K562 (cell line): Measurements from ENCODE around the gene TMEM214. TPM values are rescaled to one million over a fixed set of nuclear protein-coding genes. Genes with fewer than 3 reads are reported as not detected.

Experiments used
- ARNT ChIP-seq, 2 experiments: fragments of 450-650 bp; IDR thresholded peaks; 2 replicates each; pipeline ENCODE4 v1.6.1; 2016; ENCODE audit warnings: mild to moderate bottlenecking in 1 of 2
- FOXA1 ChIP-seq: fragments of 450-650 bp; IDR thresholded peaks from 2 replicates; pipeline ENCODE4 v1.6.1; 2016; ENCODE audit warnings: mild to moderate bottlenecking, borderline replicate concordance
- FOXM1 ChIP-seq, 2 experiments: fragments of 450-650 bp in 1 of 2; sonication (generic) in 1 of 2; formaldehyde crosslinking in 1 of 2; IDR thresholded peaks; 2 replicates each; pipeline versions ENCODE4 v1.6.1 to v1.9.0; 2017 to 2022; ENCODE audit warnings: low read depth in 2 of 2, mild to moderate bottlenecking in 2 of 2, missing genetic modification reagents in 1 of 2, moderate library complexity in 1 of 2
- MCM2 ChIP-seq: fragments of 450-650 bp; IDR thresholded peaks from 2 replicates; pipeline ENCODE4 v1.6.1; 2017; ENCODE audit warnings: low read depth, mild to moderate bottlenecking
- MED1 ChIP-seq: sonication (generic); formaldehyde crosslinking; IDR thresholded peaks from 2 replicates; pipeline ENCODE4 v1.8.1; 2023; ENCODE audit warnings: missing genetic modification reagents, borderline replicate concordance
- NR3C1 ChIP-seq: sonication (generic); formaldehyde crosslinking; IDR thresholded peaks from 2 replicates; pipeline ENCODE4 v1.8.1; 2022; ENCODE audit warnings: missing genetic modification reagents
- PTTG1 ChIP-seq: fragments of 450-650 bp; IDR thresholded peaks from 2 replicates; pipeline ENCODE4 v1.6.1; 2016; ENCODE audit warnings: low read depth, mild to moderate bottlenecking, missing genetic modification characterization, missing compliant biosample characterization
- TAF15 ChIP-seq: fragments of 200-400 bp; formaldehyde crosslinking; IDR thresholded peaks from 2 replicates; pipeline ENCODE4 v1.6.1; 2017; ENCODE audit warnings: mild to moderate bottlenecking, low read depth, low read length, moderate library complexity
- ZBTB7A ChIP-seq: IDR thresholded peaks from 2 replicates; pipeline ENCODE4 v1.6.1; 2011; ENCODE audit warnings: low read depth, mild to moderate bottlenecking, low read length, moderate library complexity, borderline replicate concordance; ENCODE audit not compliant: control insufficient read depth
- ZNF263 ChIP-seq: sonication (generic); formaldehyde crosslinking; IDR thresholded peaks from 2 replicates; pipeline ENCODE4 v1.8.0; 2022; ENCODE audit warnings: mild to moderate bottlenecking, missing genetic modification reagents, borderline replicate concordance
- polyA plus RNA-seq, 8 experiments: library from polyadenylated mRNA; depleted of rRNA in 4 of 8; stranded (reverse) in 5 of 8; unstranded in 3 of 8; fragments of >200 nt; fragmentation: Nextera tagmentation in 2 of 8; fragmentation: Illumina TruSeq in 1 of 8; extraction: Ambion mirVana in 2 of 8; extraction: Trizol in 1 of 8; gene quantifications; 2 replicates each; pipeline versions ENCODE4 v1.2.1 to v1.2.3, GENCODE V29; 2011 to 2014; ENCODE audit warnings: inconsistent platforms in 1 of 8, missing spikeins in 1 of 8
- total RNA-seq, 7 experiments: library from RNA; depleted of rRNA in 6 of 7; stranded (reverse); fragments of >200 nt in 6 of 7; fragmentation: Illumina TruSeq in 2 of 7; extraction: Trizol in 2 of 7; gene quantifications; 2 replicates each; pipeline versions ENCODE4 v1.2.1 to v1.2.3, GENCODE V29; 2011 to 2021; ENCODE audit warnings: low replicate concordance in 1 of 7
- TF ChIP-seq, protein P1 (sequence below): fragments of 450-650 bp; IDR thresholded peaks from 2 replicates; pipeline ENCODE4 v1.6.1; 2014; ENCODE audit warnings: low read depth, mild to moderate bottlenecking, moderate library complexity, borderline replicate concordance
- TF ChIP-seq, protein P2 (sequence below), 2 experiments: IDR thresholded peaks; 2 replicates each; pipeline ENCODE4 v1.6.1; 2012; ENCODE audit warnings: improper control_type of control experiment in 2 of 2, low read depth in 2 of 2, low read length in 2 of 2, borderline replicate concordance in 1 of 2
- TF ChIP-seq, protein P3 (sequence below): sonication (generic); formaldehyde crosslinking; IDR thresholded peaks from 2 replicates; pipeline ENCODE4 v1.8.0; 2022; ENCODE audit warnings: mild to moderate bottlenecking, missing genetic modification reagents, borderline replicate concordance
- TF ChIP-seq, protein P4 (sequence below): fragments of 450-650 bp; IDR thresholded peaks from 2 replicates; pipeline ENCODE4 v1.6.1; 2016; ENCODE audit warnings: mild to moderate bottlenecking

TMEM214 gene
- total and polyA plus RNA-seq, 9 of the 15 experiments (the other 6 are each of a cell fraction or from before 2014, with no cell fraction given), result 11.4 to 81.4 (median 44.1) TPM

GRCh38 chr2:27071277-27071989 is 38.7 kb downstream of the TMEM214 start, which contains the start of gene OST4 (continued):
- TF ChIP-seq, protein P1, sequence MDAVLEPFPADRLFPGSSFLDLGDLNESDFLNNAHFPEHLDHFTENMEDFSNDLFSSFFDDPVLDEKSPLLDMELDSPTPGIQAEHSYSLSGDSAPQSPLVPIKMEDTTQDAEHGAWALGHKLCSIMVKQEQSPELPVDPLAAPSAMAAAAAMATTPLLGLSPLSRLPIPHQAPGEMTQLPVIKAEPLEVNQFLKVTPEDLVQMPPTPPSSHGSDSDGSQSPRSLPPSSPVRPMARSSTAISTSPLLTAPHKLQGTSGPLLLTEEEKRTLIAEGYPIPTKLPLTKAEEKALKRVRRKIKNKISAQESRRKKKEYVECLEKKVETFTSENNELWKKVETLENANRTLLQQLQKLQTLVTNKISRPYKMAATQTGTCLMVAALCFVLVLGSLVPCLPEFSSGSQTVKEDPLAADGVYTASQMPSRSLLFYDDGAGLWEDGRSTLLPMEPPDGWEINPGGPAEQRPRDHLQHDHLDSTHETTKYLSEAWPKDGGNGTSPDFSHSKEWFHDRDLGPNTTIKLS, result peak; percentile 92
- TF ChIP-seq ZNF263 (CRISPR knock-in tag) (peak; percentile 11; the same call in 1 of the 2 replicates), ZBTB7A (peak; percentile 59; the same call in 1 of the 2 replicates), FOXM1 (IDR thresholded peaks at IDR 0.05; ENCODE audit: low read depth) (no peak), FOXM1 (CRISPR knock-in tag; IDR thresholded peaks at IDR 0.05; ENCODE audit: low read depth) (0 out of 2 replicates have a peak, but pooled peaks have one; percentile 74), TAF15 (no peak), MCM2 (no peak), MED1 (CRISPR knock-in tag) (no peak), FOXA1 (no peak), ARNT (IDR thresholded peaks at IDR 0.05) (no peak), PTTG1 (tag) (no peak), NR3C1 (no peak)
- TF ChIP-seq, protein P2, sequence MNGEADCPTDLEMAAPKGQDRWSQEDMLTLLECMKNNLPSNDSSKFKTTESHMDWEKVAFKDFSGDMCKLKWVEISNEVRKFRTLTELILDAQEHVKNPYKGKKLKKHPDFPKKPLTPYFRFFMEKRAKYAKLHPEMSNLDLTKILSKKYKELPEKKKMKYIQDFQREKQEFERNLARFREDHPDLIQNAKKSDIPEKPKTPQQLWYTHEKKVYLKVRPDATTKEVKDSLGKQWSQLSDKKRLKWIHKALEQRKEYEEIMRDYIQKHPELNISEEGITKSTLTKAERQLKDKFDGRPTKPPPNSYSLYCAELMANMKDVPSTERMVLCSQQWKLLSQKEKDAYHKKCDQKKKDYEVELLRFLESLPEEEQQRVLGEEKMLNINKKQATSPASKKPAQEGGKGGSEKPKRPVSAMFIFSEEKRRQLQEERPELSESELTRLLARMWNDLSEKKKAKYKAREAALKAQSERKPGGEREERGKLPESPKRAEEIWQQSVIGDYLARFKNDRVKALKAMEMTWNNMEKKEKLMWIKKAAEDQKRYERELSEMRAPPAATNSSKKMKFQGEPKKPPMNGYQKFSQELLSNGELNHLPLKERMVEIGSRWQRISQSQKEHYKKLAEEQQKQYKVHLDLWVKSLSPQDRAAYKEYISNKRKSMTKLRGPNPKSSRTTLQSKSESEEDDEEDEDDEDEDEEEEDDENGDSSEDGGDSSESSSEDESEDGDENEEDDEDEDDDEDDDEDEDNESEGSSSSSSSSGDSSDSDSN (IDR thresholded peaks at IDR 0.05; ENCODE audit: borderline replicate concordance in 1 of 2, low read depth in 2 of 2, low read length in 2 of 2), result peak in 1 of 2 experiments; percentile 8; a peak in 1 of 4 replicates
- TF ChIP-seq, protein P3, sequence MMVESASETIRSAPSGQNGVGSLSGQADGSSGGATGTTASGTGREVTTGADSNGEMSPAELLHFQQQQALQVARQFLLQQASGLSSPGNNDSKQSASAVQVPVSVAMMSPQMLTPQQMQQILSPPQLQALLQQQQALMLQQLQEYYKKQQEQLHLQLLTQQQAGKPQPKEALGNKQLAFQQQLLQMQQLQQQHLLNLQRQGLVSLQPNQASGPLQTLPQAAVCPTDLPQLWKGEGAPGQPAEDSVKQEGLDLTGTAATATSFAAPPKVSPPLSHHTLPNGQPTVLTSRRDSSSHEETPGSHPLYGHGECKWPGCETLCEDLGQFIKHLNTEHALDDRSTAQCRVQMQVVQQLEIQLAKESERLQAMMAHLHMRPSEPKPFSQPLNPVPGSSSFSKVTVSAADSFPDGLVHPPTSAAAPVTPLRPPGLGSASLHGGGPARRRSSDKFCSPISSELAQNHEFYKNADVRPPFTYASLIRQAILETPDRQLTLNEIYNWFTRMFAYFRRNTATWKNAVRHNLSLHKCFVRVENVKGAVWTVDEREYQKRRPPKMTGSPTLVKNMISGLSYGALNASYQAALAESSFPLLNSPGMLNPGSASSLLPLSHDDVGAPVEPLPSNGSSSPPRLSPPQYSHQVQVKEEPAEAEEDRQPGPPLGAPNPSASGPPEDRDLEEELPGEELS (CRISPR knock-in tag), result peak; percentile 66; the same call in 1 of the 2 replicates
- TF ChIP-seq, protein P4, sequence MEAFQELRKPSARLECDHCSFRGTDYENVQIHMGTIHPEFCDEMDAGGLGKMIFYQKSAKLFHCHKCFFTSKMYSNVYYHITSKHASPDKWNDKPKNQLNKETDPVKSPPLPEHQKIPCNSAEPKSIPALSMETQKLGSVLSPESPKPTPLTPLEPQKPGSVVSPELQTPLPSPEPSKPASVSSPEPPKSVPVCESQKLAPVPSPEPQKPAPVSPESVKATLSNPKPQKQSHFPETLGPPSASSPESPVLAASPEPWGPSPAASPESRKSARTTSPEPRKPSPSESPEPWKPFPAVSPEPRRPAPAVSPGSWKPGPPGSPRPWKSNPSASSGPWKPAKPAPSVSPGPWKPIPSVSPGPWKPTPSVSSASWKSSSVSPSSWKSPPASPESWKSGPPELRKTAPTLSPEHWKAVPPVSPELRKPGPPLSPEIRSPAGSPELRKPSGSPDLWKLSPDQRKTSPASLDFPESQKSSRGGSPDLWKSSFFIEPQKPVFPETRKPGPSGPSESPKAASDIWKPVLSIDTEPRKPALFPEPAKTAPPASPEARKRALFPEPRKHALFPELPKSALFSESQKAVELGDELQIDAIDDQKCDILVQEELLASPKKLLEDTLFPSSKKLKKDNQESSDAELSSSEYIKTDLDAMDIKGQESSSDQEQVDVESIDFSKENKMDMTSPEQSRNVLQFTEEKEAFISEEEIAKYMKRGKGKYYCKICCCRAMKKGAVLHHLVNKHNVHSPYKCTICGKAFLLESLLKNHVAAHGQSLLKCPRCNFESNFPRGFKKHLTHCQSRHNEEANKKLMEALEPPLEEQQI, result no peak
